Measurements from ENCODE around the gene MYO1D. TPM values are rescaled to one million over a fixed set of nuclear protein-coding genes. Genes with fewer than 3 reads are reported as not detected.

MYO1D gene
- total RNA-seq, 1 donor from 2014 or later: 36.9 TPM

DNA sequence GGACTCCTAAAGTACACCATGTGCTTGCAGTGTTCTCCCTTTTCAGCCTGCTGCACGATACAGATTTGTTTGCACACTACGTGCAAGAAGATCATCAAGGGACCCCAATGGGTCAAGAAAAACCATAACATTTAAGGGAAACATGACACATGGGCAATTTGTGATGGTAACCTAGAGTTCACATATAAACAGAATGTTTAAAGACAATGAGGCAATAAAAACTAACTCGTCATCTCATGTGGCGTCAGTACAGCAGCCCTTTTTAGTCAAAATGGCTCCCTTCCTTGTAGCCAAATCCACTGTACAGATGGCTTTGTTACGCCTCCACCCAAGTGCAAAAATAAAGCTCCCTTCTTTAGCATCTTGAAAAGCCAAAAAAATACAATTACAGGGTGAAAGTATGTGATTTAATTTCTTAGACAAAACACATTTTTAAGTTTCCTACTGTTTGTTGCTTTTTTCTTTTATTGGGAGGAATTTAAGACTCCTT, 216.4 kb downstream of the MYO1D start:
- H3K4me1 Mint-ChIP-seq (ENCODE audit: low read depth): peaks cover 2% of the 10 kb centered on the region

DNA sequence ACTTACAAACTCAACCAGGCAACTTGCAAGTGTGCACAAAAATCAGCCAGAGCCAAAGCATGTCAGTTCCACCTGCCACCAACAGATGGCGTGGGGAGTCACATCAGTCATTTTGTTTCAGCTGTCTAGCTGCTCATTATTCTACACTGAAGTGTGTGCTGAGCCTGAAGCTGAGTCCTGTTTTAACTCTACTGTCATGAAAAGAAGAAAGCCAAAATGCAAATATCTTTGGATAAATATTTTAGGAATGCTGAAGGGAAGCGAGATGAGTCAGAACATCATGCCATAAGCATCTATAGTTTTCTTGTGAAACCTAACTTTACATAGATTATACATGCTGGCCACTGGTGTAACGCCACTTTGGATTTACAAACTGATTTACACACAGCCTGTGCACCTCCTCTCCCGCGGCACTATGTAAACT, 217.5 kb downstream of the MYO1D start:
- H3K9me3 Mint-ChIP-seq (ENCODE audit: low read depth): no peaks in the 10 kb centered on the region
- no peaks in the 10 kb centered on the region for H3K27me3 Mint-ChIP-seq
- no peak overlapping the region for H3K4me3 Mint-ChIP-seq (ENCODE audit: low read depth)
- peaks cover 10% of the 10 kb centered on the region for H3K36me3 Mint-ChIP-seq (ENCODE audit: insufficient read depth)
- TF ChIP-seq, protein P1, sequence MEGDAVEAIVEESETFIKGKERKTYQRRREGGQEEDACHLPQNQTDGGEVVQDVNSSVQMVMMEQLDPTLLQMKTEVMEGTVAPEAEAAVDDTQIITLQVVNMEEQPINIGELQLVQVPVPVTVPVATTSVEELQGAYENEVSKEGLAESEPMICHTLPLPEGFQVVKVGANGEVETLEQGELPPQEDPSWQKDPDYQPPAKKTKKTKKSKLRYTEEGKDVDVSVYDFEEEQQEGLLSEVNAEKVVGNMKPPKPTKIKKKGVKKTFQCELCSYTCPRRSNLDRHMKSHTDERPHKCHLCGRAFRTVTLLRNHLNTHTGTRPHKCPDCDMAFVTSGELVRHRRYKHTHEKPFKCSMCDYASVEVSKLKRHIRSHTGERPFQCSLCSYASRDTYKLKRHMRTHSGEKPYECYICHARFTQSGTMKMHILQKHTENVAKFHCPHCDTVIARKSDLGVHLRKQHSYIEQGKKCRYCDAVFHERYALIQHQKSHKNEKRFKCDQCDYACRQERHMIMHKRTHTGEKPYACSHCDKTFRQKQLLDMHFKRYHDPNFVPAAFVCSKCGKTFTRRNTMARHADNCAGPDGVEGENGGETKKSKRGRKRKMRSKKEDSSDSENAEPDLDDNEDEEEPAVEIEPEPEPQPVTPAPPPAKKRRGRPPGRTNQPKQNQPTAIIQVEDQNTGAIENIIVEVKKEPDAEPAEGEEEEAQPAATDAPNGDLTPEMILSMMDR (IDR thresholded peaks at IDR 0.05; ENCODE audit: unreplicated experiment): peak; percentile 88
- DNase-seq (ENCODE audit: low spot score, unreplicated experiment): peak; percentile 63
- H3K27ac Mint-ChIP-seq: no peak overlapping the region
- H3K4me1 Mint-ChIP-seq (ENCODE audit: low read depth): peaks cover 2% of the 10 kb centered on the region

More for the DNA sequence above, 216.4 kb downstream of the MYO1D start:
- Mint-ChIP-seq H3K4me3 (ENCODE audit: low read depth) (no peak overlapping the region), H3K27me3 (no peaks in the 10 kb centered on the region), H3K27ac (no peak overlapping the region), H3K36me3 (ENCODE audit: insufficient read depth) (peaks cover 6% of the 10 kb centered on the region), H3K9me3 (ENCODE audit: low read depth) (no peaks in the 10 kb centered on the region)
- DNase-seq (ENCODE audit: low spot score, unreplicated experiment): no peak
- TF ChIP-seq, protein P1 (IDR thresholded peaks at IDR 0.05; ENCODE audit: unreplicated experiment): no peak

DNA sequence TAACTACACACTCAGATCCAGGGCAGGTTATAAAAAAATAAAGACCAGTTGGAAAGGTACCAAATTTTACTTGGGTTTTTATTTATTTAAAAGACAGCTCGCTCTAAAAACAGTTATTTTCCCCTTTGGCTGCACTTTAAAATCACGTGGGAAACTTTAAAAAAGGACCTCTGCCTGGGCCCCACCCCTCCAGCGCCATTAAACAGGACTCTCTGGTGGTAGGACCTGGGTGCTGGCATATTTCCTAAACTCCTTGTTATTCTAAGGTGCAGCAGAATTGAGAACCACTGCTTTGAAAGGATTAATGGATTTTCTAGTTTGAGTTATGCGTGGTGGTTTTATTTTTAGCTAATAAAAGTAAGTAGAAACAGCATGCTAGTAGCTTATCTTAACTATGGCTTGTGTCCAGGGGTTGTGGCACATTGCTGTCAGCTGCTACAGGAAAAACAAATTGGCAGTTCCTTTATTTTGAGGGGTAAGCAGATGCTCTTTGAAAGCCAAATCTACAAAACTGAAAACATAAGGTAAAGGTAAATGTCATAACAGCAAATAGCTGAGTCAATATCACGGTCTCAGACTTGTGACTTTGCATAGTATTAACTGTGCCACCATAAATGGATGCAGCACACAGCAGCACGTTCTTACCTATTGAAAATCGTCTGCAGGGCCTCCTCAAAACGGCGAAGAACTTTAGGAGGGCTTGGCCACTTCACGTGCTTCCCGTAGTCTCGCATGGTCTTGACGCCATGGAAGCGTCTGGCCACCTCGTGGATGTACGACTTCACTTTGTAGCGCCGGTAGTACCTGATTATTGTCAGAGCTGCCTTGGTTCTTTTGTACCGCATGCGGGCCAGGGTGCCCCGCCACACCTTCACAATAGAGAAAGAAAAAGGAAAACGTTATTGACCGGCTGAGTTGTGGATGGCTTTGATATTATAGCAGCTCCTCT, 218.2 kb downstream of the MYO1D start:
- Mint-ChIP-seq H3K9me3 (ENCODE audit: low read depth) (no peaks in the 10 kb centered on the region), H3K27me3 (no peaks in the 10 kb centered on the region), H3K36me3 (ENCODE audit: insufficient read depth) (peaks cover 13% of the 10 kb centered on the region), H3K27ac (no peak overlapping the region), H3K4me1 (ENCODE audit: low read depth) (peaks cover 2% of the 10 kb centered on the region), H3K4me3 (ENCODE audit: low read depth) (no peak overlapping the region)
- no peak for DNase-seq (ENCODE audit: low spot score, unreplicated experiment)
- TF ChIP-seq, protein P1 (IDR thresholded peaks at IDR 0.05; ENCODE audit: unreplicated experiment): no peak

DNA sequence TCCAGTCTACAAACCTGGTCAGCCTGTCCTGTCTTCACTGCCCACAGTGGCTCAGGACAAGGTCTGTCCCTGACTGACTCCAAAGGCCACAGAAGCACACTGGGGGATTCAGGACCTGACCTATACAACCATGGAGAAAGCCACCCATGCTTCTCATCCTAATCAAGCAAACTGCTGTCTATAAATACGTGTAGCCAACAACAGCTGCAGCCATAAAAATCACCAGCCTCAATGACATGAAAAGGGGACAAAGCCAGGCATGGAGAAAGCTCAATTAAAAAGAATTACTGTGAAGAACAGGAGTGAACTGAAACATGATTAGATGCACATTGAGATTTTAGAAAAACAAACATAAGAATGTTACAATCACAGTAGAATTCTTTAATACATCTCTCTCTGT, 220.0 kb downstream of the MYO1D start:
- DNase-seq (ENCODE audit: low spot score, unreplicated experiment): no peak
- H3K27ac Mint-ChIP-seq: no peak overlapping the region
- TF ChIP-seq, protein P1 (IDR thresholded peaks at IDR 0.05; ENCODE audit: unreplicated experiment): no peak
- peaks cover 18% of the 10 kb centered on the region for H3K36me3 Mint-ChIP-seq (ENCODE audit: insufficient read depth)
- no peaks in the 10 kb centered on the region for H3K27me3 Mint-ChIP-seq
- no peak overlapping the region for H3K4me3 Mint-ChIP-seq (ENCODE audit: low read depth)
- no peaks in the 10 kb centered on the region for H3K9me3 Mint-ChIP-seq (ENCODE audit: low read depth)
- H3K4me1 Mint-ChIP-seq (ENCODE audit: low read depth): peaks cover 2% of the 10 kb centered on the region

DNA sequence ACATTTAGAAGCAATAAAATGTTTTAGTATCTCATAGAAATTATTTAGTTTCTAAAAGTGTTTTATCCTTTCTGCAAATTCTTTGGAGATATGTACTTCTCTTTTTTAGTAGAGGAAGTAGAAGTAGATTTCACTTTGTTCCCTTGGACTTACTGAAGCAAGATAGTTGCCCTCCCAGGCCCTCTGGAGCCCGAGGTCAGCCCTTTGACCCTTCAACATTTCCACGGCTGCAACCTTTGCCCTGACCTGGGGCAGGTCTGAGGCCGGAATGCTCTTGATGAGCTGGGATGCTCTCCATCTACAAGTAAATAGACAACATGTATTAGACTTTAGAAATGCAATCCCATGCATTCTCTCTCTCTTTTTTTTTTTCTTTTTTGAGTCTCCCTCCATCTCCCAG, 222.6 kb downstream of the MYO1D start:
- Mint-ChIP-seq H3K36me3 (ENCODE audit: insufficient read depth) (peaks cover 38% of the 10 kb centered on the region), H3K27ac (no peak overlapping the region), H3K27me3 (no peaks in the 10 kb centered on the region), H3K4me3 (ENCODE audit: low read depth) (no peak overlapping the region), H3K9me3 (ENCODE audit: low read depth) (peaks cover 18% of the 10 kb centered on the region), H3K4me1 (ENCODE audit: low read depth) (peaks cover under 1% of the 10 kb centered on the region)
- DNase-seq (ENCODE audit: low spot score, unreplicated experiment): no peak
- TF ChIP-seq, protein P1 (IDR thresholded peaks at IDR 0.05; ENCODE audit: unreplicated experiment): no peak

Data from progenitor cell of endocrine pancreas (in vitro differentiated cells).